Right atrium auricular region (tissue), 2 donors: ENCODE results near the gene KLHL22. TPM values are rescaled to one million over a fixed set of nuclear protein-coding genes. Genes with fewer than 3 reads are reported as not detected.

Source experiments
- DNase-seq: peaks from one replicate; pipeline ENCODE4 v3.0.0-alpha.2; 2019; ENCODE audit warnings: low spot score
- H3K27ac ChIP-seq, 2 donors: fragments of 200-600 bp; sonication (generic); 1 replicate in 1 of 2; 2 replicates in 1 of 2; pipeline ENCODE4 v1.5.1; 2016 to 2019
- H3K27me3 ChIP-seq, 2 donors: fragments of 200-600 bp; sonication (generic); one replicate each; pipeline versions ENCODE4 v1.5.1 to v1.6.0; 2017 to 2019
- H3K36me3 ChIP-seq: fragments of 200-600 bp; sonication (generic); one replicate; pipeline ENCODE4 v1.5.1; 2016
- H3K4me1 ChIP-seq, 2 donors: fragments of 200-600 bp; sonication (generic); one replicate each; pipeline versions ENCODE4 v1.5.1 to v1.6.0; 2017 to 2019
- H3K4me3 ChIP-seq, 2 donors: fragments of 200-600 bp; sonication (generic); 1 replicate in 1 of 2; 2 replicates in 1 of 2; pipeline ENCODE4 v1.5.1; 2017 to 2019; ENCODE audit warnings: mild to moderate bottlenecking in 1 of 2, moderate library complexity in 1 of 2
- H3K9me3 ChIP-seq, 2 donors: fragments of 200-600 bp; sonication (generic); one replicate each; pipeline ENCODE4 v1.5.1; 2019
- total RNA-seq, 2 donors: library from RNA; depleted of rRNA; stranded (reverse); fragments of >200 nt; gene quantifications; one replicate each; pipeline ENCODE4 v1.1.0, GENCODE V29; 2016
- TF ChIP-seq, protein P1 (sequence below), 2 donors: fragments of 200-600 bp; sonication (generic); IDR thresholded peaks; one replicate each; pipeline ENCODE4 v1.5.1; 2019; ENCODE audit warnings: antibody characterized with exemption in 2 of 2

The KLHL22 gene
- total RNA-seq, 2 donors from 2014 or later = 16.0 to 21.9 TPM

DNA sequence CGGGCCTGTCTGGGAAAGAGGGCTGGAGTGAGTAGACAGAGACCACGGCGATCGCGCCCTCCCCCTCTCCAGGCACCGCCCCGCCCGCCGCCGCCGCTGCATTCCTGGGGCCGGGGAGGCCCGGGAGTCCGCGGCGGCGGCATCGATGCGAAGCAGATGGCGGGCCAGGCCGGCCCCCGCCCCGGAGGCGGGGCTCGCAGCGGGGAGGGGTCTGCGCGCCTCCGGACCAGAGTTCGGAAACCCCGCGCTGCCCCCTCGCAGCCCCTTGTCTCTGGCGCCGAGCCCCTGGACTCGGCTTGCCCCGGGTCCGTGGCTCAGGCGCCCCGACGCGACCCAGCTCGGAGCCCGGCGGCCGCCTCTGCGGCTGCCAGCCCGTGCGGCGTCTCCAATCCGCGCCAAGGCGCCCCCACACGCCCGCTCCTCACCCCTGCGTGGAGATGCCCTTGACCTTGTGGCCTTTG, 59.3 kb downstream of the KLHL22 start:
- H3K4me1 ChIP-seq = peaks cover 0 to 41% of the 10 kb centered on the region in 2 donors
- no peaks in the 10 kb centered on the region for H3K9me3 ChIP-seq
- DNase-seq = no peak
- peak overlapping the region; percentile 53 to 71 for H3K4me3 ChIP-seq
- peak overlapping the region; percentile 68 to 72 for H3K27ac ChIP-seq
- H3K27me3 ChIP-seq = no peaks in the 10 kb centered on the region
- TF ChIP-seq, protein P1, sequence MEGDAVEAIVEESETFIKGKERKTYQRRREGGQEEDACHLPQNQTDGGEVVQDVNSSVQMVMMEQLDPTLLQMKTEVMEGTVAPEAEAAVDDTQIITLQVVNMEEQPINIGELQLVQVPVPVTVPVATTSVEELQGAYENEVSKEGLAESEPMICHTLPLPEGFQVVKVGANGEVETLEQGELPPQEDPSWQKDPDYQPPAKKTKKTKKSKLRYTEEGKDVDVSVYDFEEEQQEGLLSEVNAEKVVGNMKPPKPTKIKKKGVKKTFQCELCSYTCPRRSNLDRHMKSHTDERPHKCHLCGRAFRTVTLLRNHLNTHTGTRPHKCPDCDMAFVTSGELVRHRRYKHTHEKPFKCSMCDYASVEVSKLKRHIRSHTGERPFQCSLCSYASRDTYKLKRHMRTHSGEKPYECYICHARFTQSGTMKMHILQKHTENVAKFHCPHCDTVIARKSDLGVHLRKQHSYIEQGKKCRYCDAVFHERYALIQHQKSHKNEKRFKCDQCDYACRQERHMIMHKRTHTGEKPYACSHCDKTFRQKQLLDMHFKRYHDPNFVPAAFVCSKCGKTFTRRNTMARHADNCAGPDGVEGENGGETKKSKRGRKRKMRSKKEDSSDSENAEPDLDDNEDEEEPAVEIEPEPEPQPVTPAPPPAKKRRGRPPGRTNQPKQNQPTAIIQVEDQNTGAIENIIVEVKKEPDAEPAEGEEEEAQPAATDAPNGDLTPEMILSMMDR (IDR thresholded peaks at IDR 0.05) = no peak
- H3K36me3 ChIP-seq = no peaks in the 10 kb centered on the region

DNA sequence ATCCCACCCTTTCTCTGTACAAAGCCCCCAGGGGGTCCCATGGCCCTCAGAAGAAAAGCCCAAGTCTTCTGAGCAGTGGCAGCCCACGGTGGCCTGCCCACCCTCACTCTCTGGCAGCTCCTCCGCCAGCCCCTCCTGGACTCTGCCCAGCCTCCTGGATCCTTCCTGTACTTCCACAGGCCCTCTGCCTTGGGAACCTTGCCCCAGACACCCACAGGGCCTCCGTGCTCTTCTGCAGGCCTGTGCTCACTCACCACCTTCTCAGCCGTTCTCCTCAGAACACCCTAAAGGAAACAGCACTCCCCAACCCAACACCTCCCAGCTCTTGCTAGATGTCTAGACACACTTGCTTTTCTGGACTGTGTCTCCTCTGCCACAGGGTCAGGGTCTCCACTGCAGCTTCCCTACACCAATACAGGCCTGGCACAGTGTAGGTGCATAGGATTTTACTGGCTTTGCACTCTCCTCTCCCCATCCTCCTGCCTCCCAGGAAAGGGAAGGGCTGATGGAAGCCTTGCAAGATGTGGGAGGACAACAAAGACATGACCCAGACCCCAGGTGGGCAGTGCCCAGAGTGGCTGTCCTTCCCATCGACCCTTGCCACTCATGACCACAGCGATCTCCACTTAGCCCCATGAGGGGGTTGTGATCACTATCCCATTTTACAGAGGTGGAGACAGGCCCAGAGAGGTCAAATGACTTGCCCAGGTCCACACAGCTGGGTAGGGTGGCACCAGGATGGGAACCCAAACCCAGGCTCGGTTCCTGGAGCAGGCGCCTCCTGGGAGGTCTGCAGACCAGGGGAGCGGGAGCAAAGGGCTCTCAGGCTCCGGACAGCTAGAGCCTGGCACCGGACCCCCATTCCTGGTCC, 59.9 kb downstream of the KLHL22 start:
- H3K9me3 ChIP-seq = no peaks in the 10 kb centered on the region
- H3K4me1 ChIP-seq = peaks cover 0 to 48% of the 10 kb centered on the region in 2 donors
- no peaks in the 10 kb centered on the region for H3K27me3 ChIP-seq
- TF ChIP-seq, protein P1 (IDR thresholded peaks at IDR 0.05) = no peak
- peak overlapping the region in 1 of 2 donors; percentile 68 for H3K27ac ChIP-seq
- H3K4me3 ChIP-seq = peak overlapping the region; percentile 53 to 71
- DNase-seq = no peak
- no peaks in the 10 kb centered on the region for H3K36me3 ChIP-seq

DNA sequence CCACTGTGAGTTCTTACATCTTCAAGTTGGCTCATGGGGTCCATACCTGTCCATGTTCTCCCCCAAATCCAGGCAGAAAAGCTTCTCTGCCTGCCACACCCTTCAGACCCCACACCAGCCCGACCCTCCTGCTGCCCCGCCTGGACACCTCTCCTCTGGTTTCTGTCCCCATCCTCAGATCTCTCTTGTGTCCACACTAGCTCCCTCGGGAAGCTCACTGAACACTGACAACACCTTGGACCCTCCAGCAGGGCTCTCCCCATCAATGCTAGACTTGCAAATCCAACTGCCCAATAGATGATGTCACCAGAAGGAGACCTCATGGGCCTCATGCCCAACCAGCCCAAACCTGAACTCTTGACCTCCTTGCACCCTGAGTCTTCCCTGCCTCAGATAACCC, 60.8 kb downstream of the KLHL22 start:
- no peak overlapping the region for H3K4me3 ChIP-seq
- H3K9me3 ChIP-seq = no peaks in the 10 kb centered on the region
- peaks cover 0 to 8% of the 10 kb centered on the region in 2 donors for H3K27me3 ChIP-seq
- H3K27ac ChIP-seq = no peak overlapping the region
- no peak for DNase-seq
- peaks cover 0 to 57% of the 10 kb centered on the region in 2 donors for H3K4me1 ChIP-seq
- TF ChIP-seq, protein P1 (IDR thresholded peaks at IDR 0.05) = no peak
- H3K36me3 ChIP-seq = no peaks in the 10 kb centered on the region

DNA sequence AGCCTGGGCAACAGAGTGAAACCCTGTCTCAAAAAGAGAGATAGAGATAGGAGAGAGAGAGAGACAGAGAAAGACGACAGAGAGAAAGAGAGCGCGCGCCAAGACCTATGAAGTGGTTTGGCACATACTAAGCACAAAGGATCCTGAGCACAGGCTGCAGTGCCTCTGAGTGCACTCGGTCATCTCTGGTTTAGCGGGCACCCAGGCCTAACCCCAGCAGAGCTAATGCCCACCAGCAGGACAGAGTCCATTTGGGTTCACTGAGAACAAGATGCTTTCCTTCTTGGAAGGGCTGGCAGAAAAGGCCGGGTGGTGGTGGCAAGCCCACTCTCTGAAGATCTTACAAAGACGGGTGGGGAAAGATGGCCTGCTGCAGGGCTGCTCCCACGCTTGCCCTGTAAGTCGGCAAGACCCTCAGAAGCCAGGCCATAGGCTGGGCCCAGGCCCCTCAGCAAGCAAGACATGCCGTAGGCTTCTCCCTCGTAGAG, 61.3 kb downstream of the KLHL22 start:
- Histone ChIP-seq H3K4me3 (no peak overlapping the region), H3K27ac (no peak overlapping the region), H3K27me3 (peaks cover 0 to 12% of the 10 kb centered on the region in 2 donors), H3K4me1 (peaks cover 0 to 61% of the 10 kb centered on the region in 2 donors), H3K36me3 (no peaks in the 10 kb centered on the region), H3K9me3 (no peaks in the 10 kb centered on the region)
- DNase-seq = no peak
- TF ChIP-seq, protein P1 (IDR thresholded peaks at IDR 0.05) = no peak

DNA sequence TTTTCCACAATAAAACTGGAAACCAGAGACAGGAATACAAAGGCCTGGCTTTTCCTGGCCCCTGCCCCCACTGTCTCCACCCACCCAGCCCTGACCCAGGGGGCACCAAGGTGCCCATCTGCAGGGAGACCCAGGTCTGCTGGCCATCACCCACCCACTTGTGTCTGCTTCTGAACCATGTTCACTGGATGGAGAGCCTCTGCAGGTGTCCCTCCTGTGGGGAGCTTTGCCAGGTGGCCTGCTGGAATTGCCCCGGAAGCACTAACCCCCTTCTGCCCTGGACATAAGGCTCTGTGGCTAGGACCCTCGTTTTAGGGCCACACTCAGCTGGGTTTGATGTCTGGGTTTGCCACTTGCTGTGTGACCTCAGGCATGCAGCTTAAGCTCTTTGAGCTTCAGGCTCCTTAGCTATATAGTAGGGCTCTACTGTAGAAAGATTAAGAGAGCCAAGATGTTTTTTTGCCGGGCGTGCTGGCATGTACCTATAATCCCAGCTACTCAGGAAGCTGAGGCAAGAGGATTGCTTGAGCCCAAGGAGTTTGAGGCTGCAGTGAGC, 61.8 kb downstream of the KLHL22 start:
- DNase-seq = no peak
- TF ChIP-seq, protein P1 (IDR thresholded peaks at IDR 0.05) = no peak
- peaks cover 0 to 12% of the 10 kb centered on the region in 2 donors for H3K27me3 ChIP-seq

More for the DNA sequence above, 61.8 kb downstream of the KLHL22 start:
- Histone ChIP-seq H3K27ac (no peak overlapping the region), H3K36me3 (no peaks in the 10 kb centered on the region), H3K4me3 (no peak overlapping the region), H3K4me1 (peaks cover 0 to 59% of the 10 kb centered on the region in 2 donors), H3K9me3 (no peaks in the 10 kb centered on the region)
